ENCODE data around the gene MFSD6.
"Not testable (repeated sequence)": the region's sequence is repeated elsewhere in the genome, so short reads cannot be mapped to it uniquely, and the experiment has no call there.

Gene MFSD6

GRCh38 chr2:190501702-190502407 lies 93.7 kb downstream of the MFSD6 start:
- no peak for DNase-seq (ENCODE audit: low read depth in 2 of 2)

- DNase-seq (ENCODE audit: low read depth in 2 of 2) = no peak
Measured at GRCh38 chr2:190503088-190503487, 94.9 kb downstream of the MFSD6 start.

- DNase-seq (ENCODE audit: low read depth in 2 of 2) = no peak
Measured at GRCh38 chr2:190504912-190505311, 96.8 kb downstream of the MFSD6 start.

GRCh38 chr2:190505696-190506095 lies 97.5 kb downstream of the MFSD6 start:
- DNase-seq (ENCODE audit: low read depth in 2 of 2) = no peak

- no peak for DNase-seq (ENCODE audit: low read depth in 2 of 2)
Measured at GRCh38 chr2:190506666-190507065, 98.5 kb downstream of the MFSD6 start.

- no peak for DNase-seq (ENCODE audit: low read depth in 2 of 2)
Measured at GRCh38 chr2:190507135-190507534, 99.0 kb downstream of the MFSD6 start.

GRCh38 chr2:190509895-190510294 lies 101.7 kb downstream of the MFSD6 start:
- not testable (repeated sequence) for DNase-seq (ENCODE audit: low read depth in 2 of 2)

- no peak for DNase-seq (ENCODE audit: low read depth in 2 of 2)
Measured at GRCh38 chr2:190511104-190511503, 102.9 kb downstream of the MFSD6 start.

- DNase-seq (ENCODE audit: low read depth in 2 of 2) = no peak
Measured at GRCh38 chr2:190512539-190513095, 104.5 kb downstream of the MFSD6 start.

- no peak for DNase-seq (ENCODE audit: low read depth in 2 of 2)
Measured at GRCh38 chr2:190513877-190514276, 105.7 kb downstream of the MFSD6 start.

- DNase-seq (ENCODE audit: low read depth in 2 of 2) = no peak
Measured at GRCh38 chr2:190514676-190515075, 106.5 kb downstream of the MFSD6 start.

GRCh38 chr2:190515687-190516086 lies 107.5 kb downstream of the MFSD6 start:
- DNase-seq (ENCODE audit: low read depth in 2 of 2) = no peak

GRCh38 chr2:190517468-190517867 lies 109.3 kb downstream of the MFSD6 start:
- DNase-seq (ENCODE audit: low read depth in 2 of 2) = no peak

GRCh38 chr2:190519975-190520767 lies 112.0 kb downstream of the MFSD6 start:
- DNase-seq (ENCODE audit: low read depth in 2 of 2) = no peak

- no peak for DNase-seq (ENCODE audit: low read depth in 2 of 2)
Measured at GRCh38 chr2:190524928-190525327, 116.8 kb downstream of the MFSD6 start.

- DNase-seq (ENCODE audit: low read depth in 2 of 2) = no peak
Measured at GRCh38 chr2:190526105-190526750, 118.1 kb downstream of the MFSD6 start.

GRCh38 chr2:190527214-190527613 lies 119.1 kb downstream of the MFSD6 start:
- no peak for DNase-seq (ENCODE audit: low read depth in 2 of 2)

GRCh38 chr2:190527918-190528317 lies 119.8 kb downstream of the MFSD6 start:
- no peak for DNase-seq (ENCODE audit: low read depth in 2 of 2)

- no peak for DNase-seq (ENCODE audit: low read depth in 2 of 2)
Measured at GRCh38 chr2:190528521-190529001, 120.4 kb downstream of the MFSD6 start.

GRCh38 chr2:190529486-190530247 lies 121.5 kb downstream of the MFSD6 start:
- no peak for DNase-seq (ENCODE audit: low read depth in 2 of 2)

GRCh38 chr2:190530248-190530900 lies 122.2 kb downstream of the MFSD6 start:
- no peak for DNase-seq (ENCODE audit: low read depth in 2 of 2)

All from stimulated activated CD8-positive, alpha-beta memory T cell treated with anti-CD3 and anti-CD28 coated beads, Interleukin-2, amount 100 ng/mL, for 48 hours (primary cell).